ENCODE measurements around the gene SHISA7. TPM values are rescaled to one million over a fixed set of nuclear protein-coding genes. Genes with fewer than 3 reads are reported as not detected.
"Not testable (repeated sequence)": the region's sequence is repeated elsewhere in the genome, so short reads cannot be mapped to it uniquely, and the experiment has no call there.

The SHISA7 gene
- total RNA-seq, 2 experiments from 2014 or later = not detected

- DNase-seq (no peak), ATAC-seq (no peak)
- no peak overlapping the region for H3K27ac Mint-ChIP-seq
- no peaks in the 10 kb centered on the region for H3K9me3 Mint-ChIP-seq (ENCODE audit: insufficient read depth)
- H3K36me3 Mint-ChIP-seq (ENCODE audit: low read depth) = peaks cover 3% of the 10 kb centered on the region
- H3K4me1 Mint-ChIP-seq (ENCODE audit: low read depth) = peaks cover 12% of the 10 kb centered on the region
- CTCF ChIA-PET = interaction anchor here (0.8 to 1.7 kb wide), 6 partner anchors 10 to 196 kb away, joined by 3 to 5 read pairs (median 3); partner anchors contain the start of gene ZNF865
- peaks cover 41% of the 10 kb centered on the region for H3K27me3 Mint-ChIP-seq (ENCODE audit: low read depth)
- H3K4me3 Mint-ChIP-seq = no peak overlapping the region
- POLR2A ChIA-PET = interaction anchor here (1.3 kb wide), 1 partner anchor 30 kb away, joined by 4 read pairs; no protein-coding TSS in a partner anchor
These were observed 6.3 kb downstream of the SHISA7 start for GRCh38 chr19:55436847-55437246.

- ATAC-seq = no peak
- CTCF ChIA-PET = interaction anchor here (1.7 kb wide), 1 partner anchor 70 kb away, joined by 3 read pairs; no protein-coding TSS in a partner anchor
These were observed 8.1 kb downstream of the SHISA7 start for GRCh38 chr19:55435020-55435419.

GRCh38 chr19:55434356-55434919 lies 8.7 kb downstream of the SHISA7 start:
- CTCF ChIA-PET = no interaction called here
- DNase-seq = no peak
- H3K27ac Mint-ChIP-seq = no peak overlapping the region
- no peak for ATAC-seq
- no peaks in the 10 kb centered on the region for H3K36me3 Mint-ChIP-seq (ENCODE audit: low read depth)
- POLR2A ChIA-PET = interaction anchor here (0.5 kb wide), 1 partner anchor 50 kb away, joined by 3 read pairs; the partner anchor contains the start of gene TMEM238
- no peaks in the 10 kb centered on the region for H3K4me1 Mint-ChIP-seq (ENCODE audit: low read depth)
- no peaks in the 10 kb centered on the region for H3K9me3 Mint-ChIP-seq (ENCODE audit: insufficient read depth)
- H3K27me3 Mint-ChIP-seq (ENCODE audit: low read depth) = peaks cover 30% of the 10 kb centered on the region
- H3K4me3 Mint-ChIP-seq = no peak overlapping the region

More at GRCh38 chr19:55435020-55435419, 8.1 kb downstream of the SHISA7 start:
- POLR2A ChIA-PET = no interaction called here
- H3K4me1 Mint-ChIP-seq (ENCODE audit: low read depth) = no peaks in the 10 kb centered on the region
- H3K27ac Mint-ChIP-seq = no peak overlapping the region
- no peaks in the 10 kb centered on the region for H3K9me3 Mint-ChIP-seq (ENCODE audit: insufficient read depth)
- H3K4me3 Mint-ChIP-seq = no peak overlapping the region
- H3K36me3 Mint-ChIP-seq (ENCODE audit: low read depth) = no peaks in the 10 kb centered on the region
- peaks cover 35% of the 10 kb centered on the region for H3K27me3 Mint-ChIP-seq (ENCODE audit: low read depth)
- DNase-seq = no peak

GRCh38 chr19:55433292-55433691 lies 9.8 kb downstream of the SHISA7 start:
- Mint-ChIP-seq H3K4me1 (ENCODE audit: low read depth) (no peaks in the 10 kb centered on the region), H3K27me3 (ENCODE audit: low read depth) (peaks cover 25% of the 10 kb centered on the region), H3K27ac (no peak overlapping the region), H3K36me3 (ENCODE audit: low read depth) (no peaks in the 10 kb centered on the region), H3K4me3 (no peak overlapping the region), H3K9me3 (ENCODE audit: insufficient read depth) (no peaks in the 10 kb centered on the region)
- ChIA-PET CTCF (no interaction called here), POLR2A (no interaction called here)
- ATAC-seq (no peak), DNase-seq (no peak)

GRCh38 chr19:55432241-55432959 lies 10.7 kb downstream of the SHISA7 start:
- H3K9me3 Mint-ChIP-seq (ENCODE audit: insufficient read depth) = no peaks in the 10 kb centered on the region
- H3K27me3 Mint-ChIP-seq (ENCODE audit: low read depth) = peaks cover 25% of the 10 kb centered on the region
- H3K36me3 Mint-ChIP-seq (ENCODE audit: low read depth) = no peaks in the 10 kb centered on the region
- no peak for DNase-seq
- H3K27ac Mint-ChIP-seq = no peak overlapping the region
- POLR2A ChIA-PET = no interaction called here
- no peak overlapping the region for H3K4me3 Mint-ChIP-seq
- CTCF ChIA-PET = no interaction called here
- no peaks in the 10 kb centered on the region for H3K4me1 Mint-ChIP-seq (ENCODE audit: low read depth)
- ATAC-seq = no peak

GRCh38 chr19:55431183-55431582 lies 11.9 kb downstream of the SHISA7 start:
- ATAC-seq (no peak), DNase-seq (no peak)
- Mint-ChIP-seq H3K4me3 (no peak overlapping the region), H3K36me3 (ENCODE audit: low read depth) (no peaks in the 10 kb centered on the region), H3K9me3 (ENCODE audit: insufficient read depth) (no peaks in the 10 kb centered on the region), H3K27me3 (ENCODE audit: low read depth) (peaks cover 17% of the 10 kb centered on the region), H3K4me1 (ENCODE audit: low read depth) (no peaks in the 10 kb centered on the region), H3K27ac (no peak overlapping the region)
- ChIA-PET CTCF (no interaction called here), POLR2A (no interaction called here)

GRCh38 chr19:55426042-55426441 lies 17.1 kb downstream of the SHISA7 start:
- Mint-ChIP-seq H3K4me3 (no peak overlapping the region), H3K27me3 (ENCODE audit: low read depth) (peaks cover 17% of the 10 kb centered on the region), H3K9me3 (ENCODE audit: insufficient read depth) (no peaks in the 10 kb centered on the region), H3K36me3 (ENCODE audit: low read depth) (no peaks in the 10 kb centered on the region), H3K4me1 (ENCODE audit: low read depth) (peaks cover 8% of the 10 kb centered on the region), H3K27ac (no peak overlapping the region)
- DNase-seq = no peak
- CTCF ChIA-PET = interaction anchor here (0.6 kb wide), 1 partner anchor 15 kb away, joined by 3 read pairs; no protein-coding TSS in a partner anchor
- POLR2A ChIA-PET = interaction anchor here (0.6 kb wide), 1 partner anchor 80 kb away, joined by 3 read pairs; no protein-coding TSS in a partner anchor
- ATAC-seq = no peak

GRCh38 chr19:55424518-55424917 lies 18.6 kb downstream of the SHISA7 start:
- no peak overlapping the region for H3K4me3 Mint-ChIP-seq
- H3K9me3 Mint-ChIP-seq (ENCODE audit: insufficient read depth) = no peaks in the 10 kb centered on the region
- no peak for DNase-seq
- no peaks in the 10 kb centered on the region for H3K36me3 Mint-ChIP-seq (ENCODE audit: low read depth)
- no peak overlapping the region for H3K27ac Mint-ChIP-seq
- peaks cover 16% of the 10 kb centered on the region for H3K4me1 Mint-ChIP-seq (ENCODE audit: low read depth)
- POLR2A ChIA-PET = no interaction called here
- ATAC-seq = no peak
- CTCF ChIA-PET = interaction anchor here (1.7 kb wide), 1 partner anchor 79 kb away, joined by 4 read pairs; no protein-coding TSS in a partner anchor
- H3K27me3 Mint-ChIP-seq (ENCODE audit: low read depth) = peaks cover 19% of the 10 kb centered on the region

- ChIA-PET POLR2A (no interaction called here), CTCF (interaction anchor here (1.5 to 1.7 kb wide), 2 partner anchors 31 to 81 kb away, joined by 3 to 4 read pairs; no protein-coding TSS in a partner anchor)
- Mint-ChIP-seq H3K36me3 (ENCODE audit: low read depth) (no peaks in the 10 kb centered on the region), H3K4me1 (ENCODE audit: low read depth) (peaks cover 16% of the 10 kb centered on the region), H3K9me3 (ENCODE audit: insufficient read depth) (no peaks in the 10 kb centered on the region), H3K27me3 (ENCODE audit: low read depth) (peaks cover 17% of the 10 kb centered on the region), H3K27ac (no peak overlapping the region), H3K4me3 (no peak overlapping the region)
- ATAC-seq (no peak), DNase-seq (no peak)
These were observed 19.7 kb downstream of the SHISA7 start for GRCh38 chr19:55423225-55424005.

- H3K4me3 Mint-ChIP-seq; H3K36me3 Mint-ChIP-seq (ENCODE audit: low read depth); H3K9me3 Mint-ChIP-seq (ENCODE audit: insufficient read depth); H3K27ac Mint-ChIP-seq; CTCF ChIA-PET: not testable (repeated sequence)
- ATAC-seq = peak; percentile 80
- POLR2A ChIA-PET = interaction anchor here (2.2 kb wide), 1 partner anchor 14 kb away, joined by 5 read pairs; the partner anchor contains the start of gene UBE2S
- Mint-ChIP-seq H3K4me1 (ENCODE audit: low read depth) (peaks cover 25% of the 10 kb centered on the region), H3K27me3 (ENCODE audit: low read depth) (peaks cover 17% of the 10 kb centered on the region)
- DNase-seq = peak; percentile 50
These were observed 21.8 kb downstream of the SHISA7 start for GRCh38 chr19:55421281-55421680.

GRCh38 chr19:55419624-55420236 lies 23.4 kb downstream of the SHISA7 start:
- no peak for ATAC-seq
- no peaks in the 10 kb centered on the region for H3K36me3 Mint-ChIP-seq (ENCODE audit: low read depth)
- H3K4me1 Mint-ChIP-seq (ENCODE audit: low read depth) = peaks cover 25% of the 10 kb centered on the region
- no peak overlapping the region for H3K4me3 Mint-ChIP-seq
- H3K9me3 Mint-ChIP-seq (ENCODE audit: insufficient read depth) = no peaks in the 10 kb centered on the region
- peaks cover 14% of the 10 kb centered on the region for H3K27me3 Mint-ChIP-seq (ENCODE audit: low read depth)
- no peak overlapping the region for H3K27ac Mint-ChIP-seq
- ChIA-PET POLR2A (interaction anchor here (2.2 kb wide), 1 partner anchor 12 kb away, joined by 5 read pairs; the partner anchor contains the start of gene UBE2S), CTCF (interaction anchor here (0.9 to 1.6 kb wide), 4 partner anchors 127 to 279 kb away, joined by 3 to 4 read pairs (median 3); no protein-coding TSS in a partner anchor)
- no peak for DNase-seq

Data from activated CD8-positive, alpha-beta T cell treated with anti-CD3 and anti-CD28 coated beads, Interleukin-2, amount 10 ng/mL, durations not matched to agents 7 days and 5 days (primary cell).